Esophagus muscularis mucosa (tissue), 4 donors: Measurements from ENCODE around the gene NEDD9.

Source experiments
- EP300 ChIP-seq: sonication (generic); formaldehyde crosslinking; IDR thresholded peaks from one replicate; pipeline ENCODE4 v1.6.1; 2017; ENCODE audit warnings: antibody characterized with exemption
- POLR2A ChIP-seq: fragments of 450-650 bp; IDR thresholded peaks from one replicate; pipeline ENCODE4 v1.6.1; 2017; ENCODE audit warnings: antibody characterized with exemption, moderate library complexity, mild to moderate bottlenecking, low read depth
- POLR2AphosphoS5 ChIP-seq, 2 donors: sonication (generic); formaldehyde crosslinking; IDR thresholded peaks; one replicate each; pipeline ENCODE4 v1.6.1; 2017; ENCODE audit warnings: antibody characterized with exemption in 2 of 2
- TF ChIP-seq, protein P1 (sequence below), 3 experiments: fragments of 200-600 bp in 2 of 3; fragments of 450-650 bp in 1 of 3; sonication (generic) in 2 of 3; IDR thresholded peaks; one replicate each; pipeline ENCODE4 v1.5.1; 2017 to 2019; ENCODE audit warnings: antibody characterized with exemption in 3 of 3, mild to moderate bottlenecking in 2 of 3, moderate library complexity in 1 of 3

DNA sequence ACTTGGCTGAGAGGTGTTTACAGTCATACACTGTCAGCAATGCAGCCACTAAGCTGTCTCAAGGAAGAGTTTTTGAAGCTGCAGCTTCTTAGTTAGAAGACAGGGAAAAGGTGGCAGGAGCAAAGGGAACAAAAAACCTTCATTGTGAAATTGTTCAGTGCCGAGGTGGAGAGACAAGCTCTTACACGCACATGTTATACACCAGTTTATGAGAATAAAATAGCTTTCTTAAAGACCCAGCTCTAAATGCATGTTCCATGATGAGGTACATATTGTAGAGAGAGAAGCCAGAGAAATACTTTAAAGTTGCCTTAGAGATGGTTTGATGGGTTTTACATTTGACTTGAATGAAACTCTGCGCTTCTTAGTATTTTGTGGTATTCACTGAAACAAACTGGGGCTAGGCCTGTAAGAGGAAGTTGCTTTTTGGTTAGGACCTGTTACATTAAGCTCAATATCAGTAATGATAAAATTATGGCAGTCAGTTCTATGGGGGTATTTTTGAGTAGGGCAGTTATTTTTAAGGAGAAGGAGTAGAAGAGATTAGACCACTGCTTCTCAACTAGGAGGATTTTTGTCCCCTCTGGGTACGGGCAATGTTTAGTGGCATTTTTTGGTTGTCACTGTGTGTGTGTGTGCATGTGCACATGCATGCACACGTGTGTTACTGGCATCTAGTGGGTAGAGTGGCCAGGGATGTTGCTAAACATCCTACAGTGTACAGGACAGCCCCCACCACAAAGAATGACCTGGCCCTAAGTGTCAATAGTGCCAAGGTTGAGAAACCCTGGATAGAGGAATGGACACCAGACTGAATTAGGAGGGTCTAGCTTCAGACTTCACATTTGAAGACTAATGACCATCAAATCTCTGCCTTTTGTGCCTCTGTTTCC lies 9.8 kb downstream of the NEDD9 start:
- TF ChIP-seq POLR2A (no peak), POLR2AphosphoS5 (IDR thresholded peaks at IDR 0.05) (no peak), EP300 (no peak)
- TF ChIP-seq, protein P1, sequence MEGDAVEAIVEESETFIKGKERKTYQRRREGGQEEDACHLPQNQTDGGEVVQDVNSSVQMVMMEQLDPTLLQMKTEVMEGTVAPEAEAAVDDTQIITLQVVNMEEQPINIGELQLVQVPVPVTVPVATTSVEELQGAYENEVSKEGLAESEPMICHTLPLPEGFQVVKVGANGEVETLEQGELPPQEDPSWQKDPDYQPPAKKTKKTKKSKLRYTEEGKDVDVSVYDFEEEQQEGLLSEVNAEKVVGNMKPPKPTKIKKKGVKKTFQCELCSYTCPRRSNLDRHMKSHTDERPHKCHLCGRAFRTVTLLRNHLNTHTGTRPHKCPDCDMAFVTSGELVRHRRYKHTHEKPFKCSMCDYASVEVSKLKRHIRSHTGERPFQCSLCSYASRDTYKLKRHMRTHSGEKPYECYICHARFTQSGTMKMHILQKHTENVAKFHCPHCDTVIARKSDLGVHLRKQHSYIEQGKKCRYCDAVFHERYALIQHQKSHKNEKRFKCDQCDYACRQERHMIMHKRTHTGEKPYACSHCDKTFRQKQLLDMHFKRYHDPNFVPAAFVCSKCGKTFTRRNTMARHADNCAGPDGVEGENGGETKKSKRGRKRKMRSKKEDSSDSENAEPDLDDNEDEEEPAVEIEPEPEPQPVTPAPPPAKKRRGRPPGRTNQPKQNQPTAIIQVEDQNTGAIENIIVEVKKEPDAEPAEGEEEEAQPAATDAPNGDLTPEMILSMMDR (IDR thresholded peaks at IDR 0.05), result no peak
